BE2C (cell line): ENCODE data around the gene DOCK6.
"Not testable (repeated sequence)": the region's sequence is repeated elsewhere in the genome, so short reads cannot be mapped to it uniquely, and the experiment has no call there.

Experiments
- DNase-seq: peaks from one replicate; pipeline ENCODE4 v3.0.0-alpha.2; 2020
- H3K27me3 ChIP-seq: fragments of 250-450 bp; sonication (Bioruptor Pico); 2 replicates; pipeline ENCODE4 v1.5.1; 2020; ENCODE audit warnings: mild to moderate bottlenecking
- H3K36me3 ChIP-seq: fragments of 250-450 bp; sonication (Bioruptor Pico); 2 replicates; pipeline ENCODE4 v1.5.1; 2020; ENCODE audit warnings: mild to moderate bottlenecking
- H3K4me1 ChIP-seq: fragments of 250-450 bp; sonication (Bioruptor Pico); 2 replicates; pipeline ENCODE4 v1.5.1; 2020
- H3K4me3 ChIP-seq: 2 replicates; pipeline ENCODE4 v1.5.1; 2011; ENCODE audit warnings: low read depth, low read length
- H3K9me3 ChIP-seq: fragments of 250-450 bp; sonication (Bioruptor Pico); 2 replicates; pipeline ENCODE4 v1.5.1; 2020
- TF ChIP-seq, protein P1 (sequence below): IDR thresholded peaks from 2 replicates; pipeline ENCODE4 v1.5.1; 2012; ENCODE audit warnings: mild to moderate bottlenecking, low read depth, low read length

Gene DOCK6

DNA sequence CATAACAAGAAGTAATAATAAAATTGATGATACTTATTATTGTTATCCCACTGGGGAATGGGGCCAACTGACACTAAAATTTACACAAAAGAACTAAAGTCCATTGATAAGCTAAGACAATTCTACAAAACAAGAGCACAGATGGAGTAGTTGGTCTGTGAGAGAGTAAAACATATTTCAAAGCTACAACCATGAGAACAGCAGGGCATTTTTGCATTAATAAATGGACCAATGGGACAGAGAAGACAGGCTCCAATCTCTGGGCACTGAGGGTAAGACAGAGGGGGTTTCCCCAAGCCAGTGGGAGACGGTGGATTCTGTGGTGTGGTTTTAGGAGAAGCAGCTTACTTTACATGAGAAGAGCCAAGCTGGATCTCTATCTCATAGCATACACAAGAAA, 79.3 kb downstream of the DOCK6 start:
- H3K27me3 ChIP-seq = no peaks in the 10 kb centered on the region
- no peak overlapping the region for H3K4me3 ChIP-seq
- no peaks in the 10 kb centered on the region for H3K4me1 ChIP-seq
- H3K36me3 ChIP-seq = no peaks in the 10 kb centered on the region
- TF ChIP-seq, protein P1, sequence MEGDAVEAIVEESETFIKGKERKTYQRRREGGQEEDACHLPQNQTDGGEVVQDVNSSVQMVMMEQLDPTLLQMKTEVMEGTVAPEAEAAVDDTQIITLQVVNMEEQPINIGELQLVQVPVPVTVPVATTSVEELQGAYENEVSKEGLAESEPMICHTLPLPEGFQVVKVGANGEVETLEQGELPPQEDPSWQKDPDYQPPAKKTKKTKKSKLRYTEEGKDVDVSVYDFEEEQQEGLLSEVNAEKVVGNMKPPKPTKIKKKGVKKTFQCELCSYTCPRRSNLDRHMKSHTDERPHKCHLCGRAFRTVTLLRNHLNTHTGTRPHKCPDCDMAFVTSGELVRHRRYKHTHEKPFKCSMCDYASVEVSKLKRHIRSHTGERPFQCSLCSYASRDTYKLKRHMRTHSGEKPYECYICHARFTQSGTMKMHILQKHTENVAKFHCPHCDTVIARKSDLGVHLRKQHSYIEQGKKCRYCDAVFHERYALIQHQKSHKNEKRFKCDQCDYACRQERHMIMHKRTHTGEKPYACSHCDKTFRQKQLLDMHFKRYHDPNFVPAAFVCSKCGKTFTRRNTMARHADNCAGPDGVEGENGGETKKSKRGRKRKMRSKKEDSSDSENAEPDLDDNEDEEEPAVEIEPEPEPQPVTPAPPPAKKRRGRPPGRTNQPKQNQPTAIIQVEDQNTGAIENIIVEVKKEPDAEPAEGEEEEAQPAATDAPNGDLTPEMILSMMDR = no peak
- DNase-seq = no peak
- H3K9me3 ChIP-seq = no peaks in the 10 kb centered on the region

DNA sequence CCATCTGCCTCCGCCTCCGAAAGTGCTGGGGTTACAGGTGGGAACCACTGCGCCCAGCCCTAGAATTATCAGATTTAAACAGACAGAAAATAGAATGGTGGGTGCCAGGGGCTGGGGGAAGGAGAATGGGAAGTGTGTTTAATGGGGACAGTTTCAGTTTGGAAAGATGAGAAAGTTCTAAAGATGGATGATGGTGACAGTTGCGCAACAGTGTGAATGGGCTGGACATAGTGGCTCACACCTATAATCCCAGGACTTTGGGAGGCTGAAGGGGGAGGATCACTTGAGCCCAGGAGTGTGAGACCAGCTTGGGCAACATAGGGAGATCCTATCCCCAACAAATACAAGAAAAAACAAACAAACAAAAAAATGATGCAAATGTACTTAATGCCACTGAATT, 80.8 kb downstream of the DOCK6 start:
- H3K4me3 ChIP-seq = no peak overlapping the region
- no peaks in the 10 kb centered on the region for H3K9me3 ChIP-seq
- H3K36me3 ChIP-seq = no peaks in the 10 kb centered on the region; the same call in 1 of the 2 replicates
- H3K4me1 ChIP-seq = no peaks in the 10 kb centered on the region
- DNase-seq = no peak
- TF ChIP-seq, protein P1 = no peak
- no peaks in the 10 kb centered on the region for H3K27me3 ChIP-seq

DNA sequence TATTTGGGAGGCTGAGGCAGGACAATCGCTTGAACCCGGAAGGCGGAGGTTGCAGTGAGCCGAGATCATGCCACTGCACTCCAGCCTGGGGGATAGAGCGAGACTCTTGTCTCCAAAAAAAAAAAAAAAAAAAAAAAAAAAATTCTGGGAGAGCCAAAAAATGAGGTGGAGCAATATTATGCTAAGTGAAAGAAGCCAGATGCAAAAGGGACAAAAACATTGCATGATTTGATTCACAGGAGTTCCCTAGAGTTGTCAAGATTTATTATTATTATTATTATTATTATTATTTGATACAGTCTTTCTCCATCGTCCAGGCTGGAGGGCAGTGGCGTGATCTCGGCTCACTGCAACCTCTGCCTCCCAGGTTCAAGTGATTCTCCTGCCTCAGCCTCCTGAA, 81.3 kb downstream of the DOCK6 start:
- H3K4me1 ChIP-seq, H3K4me3 ChIP-seq, H3K9me3 ChIP-seq, DNase-seq, H3K36me3 ChIP-seq, H3K27me3 ChIP-seq: not testable (repeated sequence)

- H3K36me3 ChIP-seq = no peaks in the 10 kb centered on the region; the same call in 1 of the 2 replicates
- TF ChIP-seq, protein P1 = no peak
- no peaks in the 10 kb centered on the region for H3K9me3 ChIP-seq
- H3K4me3 ChIP-seq = no peak overlapping the region
- DNase-seq = no peak
- no peaks in the 10 kb centered on the region for H3K4me1 ChIP-seq
- no peaks in the 10 kb centered on the region for H3K27me3 ChIP-seq
Measured at GRCh38 chr19:11180346-11180745, 82.0 kb downstream of the DOCK6 start.

- no peak overlapping the region for H3K4me3 ChIP-seq
- TF ChIP-seq, protein P1 = no peak
- no peaks in the 10 kb centered on the region for H3K4me1 ChIP-seq
- DNase-seq = no peak
- no peaks in the 10 kb centered on the region for H3K9me3 ChIP-seq
- H3K27me3 ChIP-seq = no peaks in the 10 kb centered on the region
- H3K36me3 ChIP-seq = no peaks in the 10 kb centered on the region; the same call in 1 of the 2 replicates
Measured at GRCh38 chr19:11179716-11180297, 82.5 kb downstream of the DOCK6 start.

DNA sequence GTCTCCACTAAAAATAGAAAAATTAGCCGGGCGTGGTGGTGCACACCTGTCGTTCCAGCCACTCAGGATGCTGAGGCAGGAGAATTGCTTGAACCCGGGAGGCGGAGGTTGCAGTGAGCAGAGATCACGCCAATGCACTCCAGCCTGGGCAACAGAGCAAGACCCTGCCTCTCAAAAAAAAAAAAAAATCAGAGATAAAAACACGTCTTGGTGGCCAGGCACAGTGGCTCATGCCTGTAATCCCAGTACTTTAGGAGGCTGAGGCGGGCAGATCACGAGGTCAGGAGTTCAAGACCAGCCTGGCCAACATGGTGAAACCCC, 83.2 kb downstream of the DOCK6 start:
- H3K9me3 ChIP-seq, H3K36me3 ChIP-seq, DNase-seq, H3K27me3 ChIP-seq, H3K4me3 ChIP-seq, H3K4me1 ChIP-seq: not testable (repeated sequence)

DNA sequence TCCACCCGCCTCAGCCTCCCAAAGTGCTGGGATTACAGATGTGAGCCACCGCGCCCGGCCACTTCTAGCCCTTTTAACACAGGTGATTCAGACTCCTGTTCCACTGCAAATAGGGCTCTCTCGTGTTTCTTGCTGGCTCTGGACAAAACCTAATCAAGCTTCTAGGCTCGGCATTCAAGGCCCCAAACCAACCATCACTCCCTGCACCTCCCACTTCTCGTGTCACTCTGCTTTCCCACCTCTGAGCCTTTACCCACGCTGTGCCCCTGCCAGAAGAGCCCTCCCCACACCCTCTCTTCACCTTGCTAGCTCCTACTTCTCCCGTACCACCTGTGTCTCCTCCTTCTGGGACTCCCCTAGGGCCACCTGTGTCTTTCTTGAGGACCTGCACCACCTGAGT, 84.7 kb downstream of the DOCK6 start:
- H3K4me3 ChIP-seq = no peak overlapping the region
- no peak for DNase-seq
- no peaks in the 10 kb centered on the region for H3K9me3 ChIP-seq
- no peaks in the 10 kb centered on the region for H3K27me3 ChIP-seq
- TF ChIP-seq, protein P1 = no peak
- no peaks in the 10 kb centered on the region for H3K4me1 ChIP-seq
- no peaks in the 10 kb centered on the region; the same call in 1 of the 2 replicates for H3K36me3 ChIP-seq
